ENCODE results near the gene CDH4. TPM values are rescaled to one million over a fixed set of nuclear protein-coding genes. Genes with fewer than 3 reads are reported as not detected.
A peak's percentile ranks its signal among the peaks of the same experiment; 100 is the strongest.

The CDH4 gene
- total and polyA plus RNA-seq, 9 donors: 0.12 to 4.4 (median 0.36) TPM

- intact Hi-C loops (cut with DNase I): loop anchor here in 1 of 4 donors (5.0 kb wide), 1 partner anchor 142 kb away; no protein-coding TSS in a partner anchor
- H3K36me3 ChIP-seq: no peaks in the 10 kb centered on the region
- no peak overlapping the region for H3K4me3 ChIP-seq
- TF ChIP-seq EP300 (IDR thresholded peaks at IDR 0.05) (no peak), POLR2A (IDR thresholded peaks at IDR 0.05) (no peak), CTCF (IDR thresholded peaks at IDR 0.05) (no peak)
- H3K27me3 ChIP-seq: no peaks in the 10 kb centered on the region
- H3K4me1 ChIP-seq (ENCODE audit: insufficient read depth): no peaks in the 10 kb centered on the region
- H3K27ac ChIP-seq: no peak overlapping the region
- H3K9me3 ChIP-seq: no peaks in the 10 kb centered on the region
- peak in 1 of 5 donors; percentile 35 for DNase-seq
- 8 to 23% (median 11%) methylated on average over 25 of the region's 25 CpGs for WGBS, 3 donors
Observed at GRCh38 chr20:61719691-61720347, 467.8 kb downstream of the CDH4 start.

DNA sequence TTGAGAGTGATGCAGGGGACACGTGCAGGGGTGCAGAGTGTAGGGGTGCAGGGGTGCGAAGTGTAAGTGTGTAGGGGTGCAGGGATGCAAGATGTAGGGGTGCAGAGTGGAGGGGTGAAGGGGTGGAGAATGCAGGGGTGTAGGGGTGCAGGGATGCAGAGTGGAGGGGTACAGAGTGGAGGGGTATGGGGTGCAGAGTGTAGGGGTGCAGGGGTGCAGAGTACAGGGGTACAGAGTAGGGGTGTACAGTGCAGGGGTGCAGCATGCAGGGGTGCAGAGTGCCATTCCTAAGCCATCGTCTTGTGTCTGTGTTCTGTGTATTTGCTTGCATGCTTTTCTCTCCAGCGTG is 468.3 kb downstream of the CDH4 start:
- Histone ChIP-seq H3K27me3 (no peaks in the 10 kb centered on the region), H3K4me3 (no peak overlapping the region), H3K36me3 (no peaks in the 10 kb centered on the region), H3K27ac (no peak overlapping the region), H3K9me3 (no peaks in the 10 kb centered on the region), H3K4me1 (ENCODE audit: insufficient read depth) (no peaks in the 10 kb centered on the region)
- no peak for DNase-seq
- 34 to 45% (median 38%) methylated on average over 4 of the region's 4 CpGs for WGBS, 3 donors
- no peak for TF ChIP-seq CTCF (IDR thresholded peaks at IDR 0.05)
- no peak for TF ChIP-seq POLR2A (IDR thresholded peaks at IDR 0.05)
- TF ChIP-seq EP300 (IDR thresholded peaks at IDR 0.05): no peak
- intact Hi-C loops (cut with DNase I): loop anchor here in 1 of 4 donors (5.0 kb wide), 1 partner anchor 142 kb away; no protein-coding TSS in a partner anchor

DNA sequence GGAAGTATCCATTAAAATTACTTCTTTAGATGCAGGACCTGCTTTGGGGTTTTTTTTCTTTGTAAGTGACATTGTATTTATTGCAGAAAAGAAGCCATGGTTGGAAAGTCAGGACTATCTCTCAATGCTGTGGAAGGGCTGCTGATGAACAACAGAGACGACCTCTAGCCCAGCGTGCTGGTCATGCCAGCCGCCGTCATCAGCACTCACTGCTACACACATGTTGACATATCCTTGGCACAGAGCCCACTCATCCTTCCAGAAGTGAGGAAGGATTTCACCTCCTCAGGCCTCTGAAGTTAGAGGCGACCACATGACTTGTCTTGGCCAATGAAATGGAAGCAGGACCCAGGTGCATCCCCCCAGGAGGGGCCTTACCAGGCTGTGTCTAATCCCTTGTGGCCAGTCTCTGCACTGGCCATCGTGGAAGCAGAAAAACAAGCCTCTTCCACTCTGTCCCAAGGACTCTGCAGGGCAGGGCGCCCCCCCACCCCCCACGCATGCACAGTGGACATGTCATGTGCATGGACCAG is 470.2 kb downstream of the CDH4 start:
- no peak overlapping the region for H3K4me3 ChIP-seq
- no peaks in the 10 kb centered on the region for H3K36me3 ChIP-seq
- intact Hi-C loops (cut with DNase I): loop anchor here in 1 of 4 donors (5.0 kb wide), 1 partner anchor 140 kb away; no protein-coding TSS in a partner anchor
- WGBS, 3 donors: 68 to 69% (median 69%) methylated on average over 8 of the region's 8 CpGs
- DNase-seq: no peak
- no peaks in the 10 kb centered on the region for H3K4me1 ChIP-seq (ENCODE audit: insufficient read depth)
- H3K27ac ChIP-seq: no peak overlapping the region
- H3K27me3 ChIP-seq: no peaks in the 10 kb centered on the region
- no peak for TF ChIP-seq EP300 (IDR thresholded peaks at IDR 0.05)
- no peak for TF ChIP-seq CTCF (IDR thresholded peaks at IDR 0.05)
- no peak for TF ChIP-seq POLR2A (IDR thresholded peaks at IDR 0.05)
- no peaks in the 10 kb centered on the region for H3K9me3 ChIP-seq

DNA sequence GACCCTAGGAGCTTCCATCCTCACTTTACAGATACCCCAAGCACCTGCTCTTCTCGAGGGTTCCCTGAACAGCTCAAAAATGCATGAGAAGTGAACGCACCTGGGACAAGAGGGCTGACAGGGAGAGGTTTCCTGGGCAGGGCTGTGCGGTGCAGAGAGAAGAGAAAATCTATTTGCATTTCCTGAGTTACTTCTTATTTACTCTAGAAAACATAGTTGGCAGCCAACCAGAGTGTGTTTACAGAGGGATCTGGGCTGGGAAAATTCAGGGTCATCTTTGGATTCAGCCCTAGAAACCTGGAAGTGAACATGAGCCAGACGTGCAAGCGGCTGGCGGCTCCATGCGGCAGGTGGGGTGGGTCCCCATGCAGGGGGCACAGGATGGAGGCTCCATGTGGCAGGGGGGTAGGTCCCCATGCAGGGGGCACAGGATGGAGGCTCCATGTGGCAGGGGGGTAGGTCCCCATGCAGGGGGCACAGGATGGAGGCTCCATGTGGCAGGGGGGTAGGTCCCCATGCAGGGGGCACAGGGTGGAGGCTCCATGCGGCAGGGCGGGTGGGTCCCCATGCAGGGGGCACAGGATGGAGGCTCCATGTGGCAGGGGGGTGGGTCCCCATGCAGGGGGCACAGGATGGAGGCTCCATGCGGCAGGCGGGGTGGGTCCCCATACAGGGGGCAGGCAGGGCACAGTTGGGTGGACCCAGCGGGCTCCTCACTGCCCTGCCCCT is 471.6 kb downstream of the CDH4 start:
- Histone ChIP-seq H3K36me3 (no peaks in the 10 kb centered on the region), H3K27ac (no peak overlapping the region), H3K4me3 (no peak overlapping the region), H3K9me3 (no peaks in the 10 kb centered on the region), H3K27me3 (no peaks in the 10 kb centered on the region), H3K4me1 (ENCODE audit: insufficient read depth) (no peaks in the 10 kb centered on the region)
- 54 to 72% (median 57%) methylated on average over 10 to 12 of the region's 12 CpGs for WGBS, 3 donors
- intact Hi-C loops (cut with DNase I): loop anchor here in 1 of 4 donors (5.0 kb wide), 1 partner anchor 139 kb away; no protein-coding TSS in a partner anchor
- no peak for TF ChIP-seq POLR2A (IDR thresholded peaks at IDR 0.05)
- no peak for TF ChIP-seq CTCF (IDR thresholded peaks at IDR 0.05)
- TF ChIP-seq EP300 (IDR thresholded peaks at IDR 0.05): no peak
- no peak for DNase-seq

Measured in ovary (tissue), 9 donors.